ENCODE data around the gene RAB21. TPM values are rescaled to one million over a fixed set of nuclear protein-coding genes. Genes with fewer than 3 reads are reported as not detected.

The RAB21 gene
- total RNA-seq, 4 donors from 2014 or later = 15.9 to 48.4 (median 29.9) TPM

DNA sequence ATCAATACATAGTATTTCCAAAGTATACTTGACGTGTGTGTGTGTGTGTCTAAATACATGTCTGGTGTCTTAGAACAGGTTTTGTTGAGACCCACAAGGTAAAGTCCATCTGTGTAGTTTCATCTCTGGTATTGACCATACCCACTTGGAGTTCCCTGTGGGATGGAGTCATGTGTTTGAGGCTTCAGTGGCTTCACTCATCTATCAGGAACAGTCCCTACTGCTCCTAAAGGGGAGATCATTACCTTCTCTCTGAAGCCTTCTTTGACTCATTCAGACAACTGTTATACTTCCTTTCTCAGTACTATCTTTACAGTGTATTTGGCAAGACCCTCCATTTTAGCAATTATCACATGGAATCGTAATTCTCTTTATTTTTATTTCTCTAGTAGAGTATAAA, 14.2 kb downstream of the RAB21 start:
- 83 to 92% methylated on average over 2 of the region's 2 CpGs for WGBS, 2 donors (ENCODE audit: low coverage in 1 of 2)
- H3K27ac ChIP-seq = no peak overlapping the region
- in situ Hi-C loops (cut with MboI; ENCODE audit: low pct_ligation_motif_present in 1 of 4, low pct_unique_long_range_greater_than_20kb in 1 of 4, low sequenced_read_pairs in 3 of 4) = no loop called here

DNA sequence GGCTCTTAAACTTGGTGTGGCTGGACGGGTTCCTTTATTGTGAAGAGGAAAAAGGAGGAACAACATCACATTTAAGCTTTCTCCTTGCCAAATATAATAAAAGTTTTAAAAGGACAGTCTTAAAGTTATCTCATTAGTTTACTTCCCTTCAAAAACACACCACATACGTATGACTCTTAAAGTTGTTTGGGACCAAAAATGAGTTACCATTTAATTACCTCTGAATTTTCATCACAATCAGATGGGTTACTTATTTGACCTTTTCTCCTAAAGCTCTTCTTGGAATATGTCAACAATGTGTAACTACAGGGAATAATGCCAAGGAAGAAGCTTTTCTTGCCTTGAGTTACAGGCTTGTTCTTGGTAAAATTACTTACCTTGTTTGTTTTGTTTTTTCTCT, 16.4 kb downstream of the RAB21 start:
- Histone ChIP-seq H3K36me3 (peaks cover 0 to 19% (median 6%) of the 10 kb centered on the region in 4 donors), H3K4me3 (no peak overlapping the region), H3K4me1 (peaks cover 0 to 28% (median 7%) of the 10 kb centered on the region in 4 donors), H3K27me3 (no peaks in the 10 kb centered on the region), H3K27ac (no peak overlapping the region), H3K9me3 (no peaks in the 10 kb centered on the region)
- DNase-seq = no peak
- TF ChIP-seq CTCF (IDR thresholded peaks at IDR 0.05) (no peak), POLR2A (IDR thresholded peaks at IDR 0.05) (no peak), EP300 (IDR thresholded peaks at IDR 0.05; ENCODE audit: low read depth) (no peak), POLR2AphosphoS5 (IDR thresholded peaks at IDR 0.05) (no peak)
- in situ Hi-C loops (cut with MboI; ENCODE audit: low pct_ligation_motif_present in 1 of 4, low pct_unique_long_range_greater_than_20kb in 1 of 4, low sequenced_read_pairs in 3 of 4) (loop anchor here in 1 of 4 donors (10.0 kb wide), 1 partner anchor 74 kb away; no protein-coding TSS in a partner anchor), intact Hi-C loops (cut with DNase I; ENCODE audit: low total_unique reads) (no loop called here)
- WGBS, 2 donors (ENCODE audit: low coverage in 1 of 2) = 41 to 43% methylated on average over 2 of the region's 2 CpGs

More for the DNA sequence above, 14.2 kb downstream of the RAB21 start:
- Histone ChIP-seq H3K36me3 (peaks cover 0 to 9% (median 4%) of the 10 kb centered on the region in 4 donors), H3K9me3 (no peaks in the 10 kb centered on the region), H3K4me1 (peaks cover 0 to 36% (median 7%) of the 10 kb centered on the region in 4 donors), H3K4me3 (no peak overlapping the region), H3K27me3 (no peaks in the 10 kb centered on the region)
- DNase-seq = no peak
- intact Hi-C loops (cut with DNase I; ENCODE audit: low total_unique reads) = no loop called here
- TF ChIP-seq POLR2AphosphoS5 (IDR thresholded peaks at IDR 0.05) (no peak), EP300 (IDR thresholded peaks at IDR 0.05; ENCODE audit: low read depth) (no peak), CTCF (IDR thresholded peaks at IDR 0.05) (no peak), POLR2A (IDR thresholded peaks at IDR 0.05) (no peak)

- Histone ChIP-seq H3K9me3 (no peaks in the 10 kb centered on the region), H3K27me3 (no peaks in the 10 kb centered on the region), H3K27ac (no peak overlapping the region), H3K4me3 (no peak overlapping the region), H3K4me1 (peaks cover 0 to 22% (median 7%) of the 10 kb centered on the region in 4 donors), H3K36me3 (peaks cover 0 to 19% (median 8%) of the 10 kb centered on the region in 4 donors)
- TF ChIP-seq CTCF (IDR thresholded peaks at IDR 0.05) (no peak), EP300 (IDR thresholded peaks at IDR 0.05; ENCODE audit: low read depth) (no peak), POLR2AphosphoS5 (IDR thresholded peaks at IDR 0.05) (no peak), POLR2A (IDR thresholded peaks at IDR 0.05) (no peak)
- intact Hi-C loops (cut with DNase I; ENCODE audit: low total_unique reads) (no loop called here), in situ Hi-C loops (cut with MboI; ENCODE audit: low pct_ligation_motif_present in 1 of 4, low pct_unique_long_range_greater_than_20kb in 1 of 4, low sequenced_read_pairs in 3 of 4) (loop anchor here in 1 of 4 donors (10.0 kb wide), 1 partner anchor 72 kb away; no protein-coding TSS in a partner anchor)
- DNase-seq = no peak
Measured at GRCh38 chr12:71772735-71773134, 18.1 kb downstream of the RAB21 start.

DNA sequence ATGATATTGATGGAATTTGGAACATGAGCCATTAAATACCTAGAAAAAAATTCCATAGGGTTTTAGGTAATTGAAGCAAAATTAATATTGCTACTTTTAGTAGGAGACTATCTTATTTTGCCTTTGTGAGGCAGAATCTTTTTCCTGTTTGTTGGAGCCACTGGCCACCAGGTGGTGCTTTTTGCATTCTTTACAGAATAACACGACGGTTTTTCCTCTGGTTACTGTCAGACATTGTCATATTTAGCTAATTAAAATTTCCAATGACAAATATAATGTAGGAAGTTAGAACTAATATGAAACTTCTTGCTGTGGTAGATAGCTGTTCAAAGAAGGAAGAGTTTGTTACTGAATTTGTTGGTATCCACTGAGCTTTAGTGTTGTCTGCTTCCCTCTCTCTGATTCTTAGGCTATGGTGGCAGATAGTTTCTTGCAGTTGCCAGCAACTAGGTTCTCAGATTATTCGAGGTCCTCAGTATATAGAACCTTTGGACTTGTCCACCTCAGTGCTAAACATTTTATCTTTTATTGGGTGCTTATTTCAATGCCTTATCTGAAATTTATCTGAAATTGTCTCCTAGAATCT, 25.7 kb downstream of the RAB21 start:
- TF ChIP-seq CTCF (IDR thresholded peaks at IDR 0.05) (peak; percentile 64 to 74 (median 67)), POLR2AphosphoS5 (IDR thresholded peaks at IDR 0.05) (peak in 1 of 3 donors; percentile 50), EP300 (IDR thresholded peaks at IDR 0.05; ENCODE audit: low read depth) (no peak), POLR2A (IDR thresholded peaks at IDR 0.05) (no peak)
- WGBS, 2 donors (ENCODE audit: low coverage in 1 of 2) = 10% methylated on average over 3 of the region's 3 CpGs
- Histone ChIP-seq H3K36me3 (peaks cover 0 to 24% (median 10%) of the 10 kb centered on the region in 4 donors), H3K27me3 (no peaks in the 10 kb centered on the region), H3K4me1 (peaks cover 0 to 17% (median 5%) of the 10 kb centered on the region in 4 donors), H3K4me3 (no peak overlapping the region), H3K9me3 (no peaks in the 10 kb centered on the region), H3K27ac (no peak overlapping the region)
- in situ Hi-C loops (cut with MboI; ENCODE audit: low pct_ligation_motif_present in 1 of 4, low pct_unique_long_range_greater_than_20kb in 1 of 4, low sequenced_read_pairs in 3 of 4) (no loop called here), intact Hi-C loops (cut with DNase I; ENCODE audit: low total_unique reads) (no loop called here)
- DNase-seq = peak; percentile 47
